OCI-LY3 (cell line): Measurements from ENCODE around the gene AOAH.

ENCODE experiments used
- CTCF ChIP-seq: fragments of 200-600, 300-600 bp; sonication (generic); IDR thresholded peaks from 2 replicates; pipeline ENCODE4 v1.5.1; 2014; ENCODE audit warnings: antibody characterized with exemption, low read length, low read depth
- EZH2phosphoT487 ChIP-seq: fragments of 200-600 bp; shearing (Covaris generic); IDR thresholded peaks from 2 replicates; pipeline ENCODE4 v1.6.1; 2018; ENCODE audit warnings: antibody characterized with exemption, mixed run types, low read depth

GRCh38 chr7:36600314-36600682 lies 124.0 kb downstream of the AOAH start:
- TF ChIP-seq CTCF (no peak), EZH2phosphoT487 (no peak)
